Fibroblast of pulmonary artery (primary cell): ENCODE data around the gene TBC1D21.

ENCODE experiments used
- DNase-seq: peaks from one replicate; pipeline ENCODE4 v3.0.0-alpha.2; 2010; ENCODE audit warnings: low read depth
- H3K4me3 ChIP-seq: replicated peaks from 2 replicates; pipeline ENCODE4 v1.5.1; 2011; ENCODE audit warnings: low read depth, mild to moderate bottlenecking, control low read depth, low read length, moderate library complexity
- CTCF ChIP-seq: IDR thresholded peaks from 2 replicates; pipeline ENCODE4 v1.5.1; 2011; ENCODE audit warnings: mild to moderate bottlenecking, control low read depth, low read length, inconsistent platforms; ENCODE audit errors: missing control alignments

TBC1D21 gene

GRCh38 chr15:73839699-73840377 is 33.5 kb upstream of the TBC1D21 start:
- DNase-seq, result no peak
- H3K4me3 ChIP-seq, result no peak overlapping the region
- no peak for TF ChIP-seq CTCF

GRCh38 chr15:73840771-73841170 is 32.6 kb upstream of the TBC1D21 start:
- H3K4me3 ChIP-seq, result no peak overlapping the region
- DNase-seq, result no peak
- TF ChIP-seq CTCF, result no peak

DNA sequence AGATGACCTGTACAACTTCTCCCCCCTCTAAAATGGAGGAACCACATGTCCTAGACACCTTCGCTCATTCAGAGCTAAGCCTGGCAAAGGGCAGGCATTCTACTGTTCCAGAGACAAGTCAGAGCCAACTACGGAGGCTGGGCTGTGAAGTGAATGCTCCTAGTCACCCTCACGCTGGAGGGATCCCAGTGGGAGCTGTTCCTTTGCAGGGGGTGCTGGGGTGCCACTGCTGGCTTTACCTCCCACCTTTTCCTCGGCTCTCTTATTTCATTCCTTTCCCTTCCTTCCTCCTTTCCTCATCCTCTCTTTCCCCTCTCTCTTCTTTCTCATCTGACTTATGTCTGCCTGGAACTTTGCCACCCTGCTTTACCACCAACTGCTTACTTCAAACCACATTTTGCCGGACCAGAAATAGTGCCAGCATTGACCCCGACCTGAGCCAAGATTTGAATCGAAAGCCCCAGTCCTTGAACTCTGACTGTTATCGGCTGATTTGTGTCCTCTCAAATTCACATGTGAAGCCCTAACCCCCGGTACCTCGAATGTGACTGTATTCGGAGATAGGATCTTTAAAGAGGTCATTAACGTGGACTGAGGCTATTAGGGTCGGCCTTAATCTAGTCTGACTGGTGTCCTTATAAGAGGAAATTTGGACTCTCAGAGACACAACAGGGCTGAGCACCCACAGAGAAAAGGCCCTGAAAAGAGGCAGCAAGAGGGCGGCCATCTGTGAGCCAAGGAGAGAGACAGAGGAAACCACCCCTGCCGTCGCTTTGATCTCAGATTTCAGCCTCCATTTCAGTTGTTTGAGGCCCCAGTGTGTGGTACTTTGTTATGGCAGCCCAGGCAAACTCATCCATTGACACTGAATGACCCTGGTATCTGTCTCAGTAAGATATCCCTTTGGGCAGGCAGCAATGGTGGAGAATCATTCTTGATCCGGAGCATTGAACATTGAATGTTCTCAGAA is 31.3 kb upstream of the TBC1D21 start:
- TF ChIP-seq CTCF, result no peak
- H3K4me3 ChIP-seq, result no peak overlapping the region
- DNase-seq, result no peak

DNA sequence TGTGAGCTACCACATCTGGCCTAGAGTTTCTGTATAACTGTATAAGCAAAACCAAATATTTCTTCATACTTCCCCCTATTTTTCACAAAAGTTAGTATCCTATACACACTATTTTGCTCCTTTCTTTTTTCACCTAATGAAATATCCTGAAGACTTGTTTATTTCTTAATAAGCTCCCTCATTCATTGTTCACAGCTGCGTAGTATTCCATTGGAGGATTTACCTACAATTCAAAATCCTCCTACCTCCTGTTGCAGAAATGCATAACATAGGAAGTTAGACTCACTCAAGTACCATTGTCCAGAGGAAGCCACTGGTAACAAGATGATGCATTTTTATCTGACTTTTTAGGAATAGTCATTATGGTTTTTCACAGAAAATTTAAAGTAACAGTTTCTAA is 29.6 kb upstream of the TBC1D21 start:
- no peak overlapping the region for H3K4me3 ChIP-seq
- no peak for DNase-seq
- no peak for TF ChIP-seq CTCF

DNA sequence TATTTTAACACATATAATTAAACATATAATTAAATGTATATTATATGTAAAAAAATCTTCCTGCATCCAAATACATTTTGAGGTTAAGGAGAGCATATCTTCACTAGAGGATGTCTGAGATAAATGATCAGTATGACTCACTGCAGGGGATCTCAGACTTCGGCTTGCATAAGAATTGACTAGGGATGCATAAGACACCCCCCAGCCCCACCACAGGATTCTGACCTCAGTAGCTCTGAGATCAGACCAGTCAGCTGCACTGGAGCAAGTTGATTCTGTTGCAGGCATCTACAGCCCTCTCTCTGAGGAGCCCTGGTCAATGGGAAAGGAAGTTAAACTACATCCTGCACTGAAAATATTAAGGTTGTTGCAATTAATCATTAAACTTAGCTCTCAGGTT is 29.0 kb upstream of the TBC1D21 start:
- no peak for TF ChIP-seq CTCF
- DNase-seq, result peak; percentile 18
- H3K4me3 ChIP-seq, result no peak overlapping the region

DNA sequence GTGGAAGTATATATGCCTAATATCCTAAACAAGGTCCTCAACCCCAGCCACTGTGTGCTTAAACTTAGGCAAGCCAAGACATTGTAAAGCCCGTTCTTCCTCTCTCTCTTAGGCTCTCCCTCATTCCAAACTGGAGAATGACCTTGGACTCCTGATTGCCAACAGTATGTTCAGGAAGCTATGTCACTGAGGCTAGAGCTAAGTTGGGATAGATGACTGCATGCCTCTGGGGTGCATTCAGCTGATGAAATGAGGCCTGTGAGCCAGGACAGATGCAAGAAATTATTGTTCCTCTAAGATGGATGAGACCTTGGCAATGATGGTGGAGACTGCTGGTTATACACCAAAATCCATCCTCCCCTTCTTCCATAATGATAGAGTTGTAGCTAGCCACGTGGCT is 27.9 kb upstream of the TBC1D21 start:
- no peak for TF ChIP-seq CTCF
- no peak overlapping the region for H3K4me3 ChIP-seq
- DNase-seq, result no peak
